ENCODE measurements around the gene SLC15A3. TPM values are rescaled to one million over a fixed set of nuclear protein-coding genes. Genes with fewer than 3 reads are reported as not detected.

SLC15A3 gene
- total RNA-seq, 1 donor from 2014 or later: 6.2 TPM

DNA sequence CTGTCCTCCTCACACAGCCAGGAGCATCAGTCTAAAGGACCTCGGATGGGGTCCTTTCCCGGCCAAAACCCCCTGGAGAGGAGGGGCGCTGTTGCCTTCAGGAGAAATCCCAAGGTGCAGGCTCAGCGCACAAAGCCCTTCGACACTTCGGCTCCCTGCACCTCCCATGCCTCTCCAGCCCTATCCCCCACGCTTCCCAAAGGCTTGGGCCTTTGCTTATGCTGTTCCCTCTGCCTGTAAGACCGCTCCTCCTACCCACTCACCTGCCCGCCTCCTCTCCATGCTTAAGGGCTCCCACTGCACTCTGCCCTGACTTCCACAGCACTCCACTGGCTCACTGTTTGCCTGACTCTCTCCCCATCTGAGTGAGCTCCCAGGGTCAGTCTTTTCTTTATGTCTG, 13.5 kb downstream of the SLC15A3 start:
- no peak overlapping the region for H3K27ac Mint-ChIP-seq
- no peak overlapping the region for H3K4me3 Mint-ChIP-seq (ENCODE audit: low read depth)

DNA sequence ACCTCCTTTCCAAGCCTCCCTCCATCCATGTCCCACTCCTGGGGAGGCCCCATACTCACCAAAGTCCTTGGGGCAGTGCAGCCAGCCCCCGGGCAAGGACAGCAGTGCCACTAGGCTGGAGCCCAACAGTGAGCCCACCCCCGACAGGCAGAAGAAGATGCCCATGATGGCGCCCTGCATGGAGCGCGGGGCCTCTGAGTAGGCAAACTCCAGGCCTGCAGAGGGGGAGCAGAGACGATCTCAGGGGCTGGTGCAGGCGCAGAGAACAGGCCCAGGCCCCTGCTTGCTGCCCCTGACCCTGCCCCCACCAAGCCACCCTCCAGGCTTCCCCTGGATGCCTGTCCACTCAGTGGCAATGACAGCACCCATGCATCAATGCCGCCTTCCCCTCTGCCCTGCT, 14.2 kb downstream of the SLC15A3 start:
- H3K27me3 Mint-ChIP-seq: no peaks in the 10 kb centered on the region
- TF ChIP-seq, protein P1, sequence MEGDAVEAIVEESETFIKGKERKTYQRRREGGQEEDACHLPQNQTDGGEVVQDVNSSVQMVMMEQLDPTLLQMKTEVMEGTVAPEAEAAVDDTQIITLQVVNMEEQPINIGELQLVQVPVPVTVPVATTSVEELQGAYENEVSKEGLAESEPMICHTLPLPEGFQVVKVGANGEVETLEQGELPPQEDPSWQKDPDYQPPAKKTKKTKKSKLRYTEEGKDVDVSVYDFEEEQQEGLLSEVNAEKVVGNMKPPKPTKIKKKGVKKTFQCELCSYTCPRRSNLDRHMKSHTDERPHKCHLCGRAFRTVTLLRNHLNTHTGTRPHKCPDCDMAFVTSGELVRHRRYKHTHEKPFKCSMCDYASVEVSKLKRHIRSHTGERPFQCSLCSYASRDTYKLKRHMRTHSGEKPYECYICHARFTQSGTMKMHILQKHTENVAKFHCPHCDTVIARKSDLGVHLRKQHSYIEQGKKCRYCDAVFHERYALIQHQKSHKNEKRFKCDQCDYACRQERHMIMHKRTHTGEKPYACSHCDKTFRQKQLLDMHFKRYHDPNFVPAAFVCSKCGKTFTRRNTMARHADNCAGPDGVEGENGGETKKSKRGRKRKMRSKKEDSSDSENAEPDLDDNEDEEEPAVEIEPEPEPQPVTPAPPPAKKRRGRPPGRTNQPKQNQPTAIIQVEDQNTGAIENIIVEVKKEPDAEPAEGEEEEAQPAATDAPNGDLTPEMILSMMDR (IDR thresholded peaks at IDR 0.05; ENCODE audit: unreplicated experiment): no peak
- no peaks in the 10 kb centered on the region for H3K9me3 Mint-ChIP-seq (ENCODE audit: low read depth)
- peak overlapping the region; percentile 80 for H3K27ac Mint-ChIP-seq
- no peak for DNase-seq (ENCODE audit: low spot score, unreplicated experiment)
- no peak overlapping the region for H3K4me3 Mint-ChIP-seq (ENCODE audit: low read depth)
- peaks cover 9% of the 10 kb centered on the region for H3K36me3 Mint-ChIP-seq (ENCODE audit: insufficient read depth)
- H3K4me1 Mint-ChIP-seq (ENCODE audit: low read depth): peaks cover 7% of the 10 kb centered on the region

More for the DNA sequence above, 13.5 kb downstream of the SLC15A3 start:
- TF ChIP-seq, protein P1 (IDR thresholded peaks at IDR 0.05; ENCODE audit: unreplicated experiment): no peak
- no peaks in the 10 kb centered on the region for H3K9me3 Mint-ChIP-seq (ENCODE audit: low read depth)
- H3K36me3 Mint-ChIP-seq (ENCODE audit: insufficient read depth): peaks cover 9% of the 10 kb centered on the region
- H3K4me1 Mint-ChIP-seq (ENCODE audit: low read depth): peaks cover 9% of the 10 kb centered on the region
- H3K27me3 Mint-ChIP-seq: no peaks in the 10 kb centered on the region
- no peak for DNase-seq (ENCODE audit: low spot score, unreplicated experiment)

DNA sequence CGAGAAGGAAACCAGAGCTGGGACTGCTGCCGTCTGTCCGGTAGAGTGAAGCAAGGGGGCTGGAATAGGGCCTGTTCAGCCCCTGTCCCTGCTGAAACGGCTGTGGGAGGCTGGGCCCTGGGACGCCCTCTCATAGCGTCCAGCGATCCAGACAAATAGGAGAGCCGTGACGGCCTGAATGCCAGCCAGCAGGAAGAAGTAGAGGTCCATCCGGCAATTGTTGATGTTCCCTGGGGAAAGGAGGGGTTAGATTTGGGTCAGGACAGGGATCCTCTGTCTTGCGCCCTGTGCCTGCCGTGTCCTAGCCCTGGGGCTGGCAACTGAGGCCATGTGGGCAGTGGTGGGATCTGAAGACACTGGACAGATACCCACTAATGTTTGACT, 14.8 kb downstream of the SLC15A3 start:
- Mint-ChIP-seq H3K36me3 (ENCODE audit: insufficient read depth) (peaks cover 9% of the 10 kb centered on the region), H3K9me3 (ENCODE audit: low read depth) (no peaks in the 10 kb centered on the region), H3K4me1 (ENCODE audit: low read depth) (peaks cover 4% of the 10 kb centered on the region), H3K4me3 (ENCODE audit: low read depth) (no peak overlapping the region), H3K27ac (no peak overlapping the region), H3K27me3 (no peaks in the 10 kb centered on the region)
- no peak for DNase-seq (ENCODE audit: low spot score, unreplicated experiment)
- TF ChIP-seq, protein P1 (IDR thresholded peaks at IDR 0.05; ENCODE audit: unreplicated experiment): no peak

DNA sequence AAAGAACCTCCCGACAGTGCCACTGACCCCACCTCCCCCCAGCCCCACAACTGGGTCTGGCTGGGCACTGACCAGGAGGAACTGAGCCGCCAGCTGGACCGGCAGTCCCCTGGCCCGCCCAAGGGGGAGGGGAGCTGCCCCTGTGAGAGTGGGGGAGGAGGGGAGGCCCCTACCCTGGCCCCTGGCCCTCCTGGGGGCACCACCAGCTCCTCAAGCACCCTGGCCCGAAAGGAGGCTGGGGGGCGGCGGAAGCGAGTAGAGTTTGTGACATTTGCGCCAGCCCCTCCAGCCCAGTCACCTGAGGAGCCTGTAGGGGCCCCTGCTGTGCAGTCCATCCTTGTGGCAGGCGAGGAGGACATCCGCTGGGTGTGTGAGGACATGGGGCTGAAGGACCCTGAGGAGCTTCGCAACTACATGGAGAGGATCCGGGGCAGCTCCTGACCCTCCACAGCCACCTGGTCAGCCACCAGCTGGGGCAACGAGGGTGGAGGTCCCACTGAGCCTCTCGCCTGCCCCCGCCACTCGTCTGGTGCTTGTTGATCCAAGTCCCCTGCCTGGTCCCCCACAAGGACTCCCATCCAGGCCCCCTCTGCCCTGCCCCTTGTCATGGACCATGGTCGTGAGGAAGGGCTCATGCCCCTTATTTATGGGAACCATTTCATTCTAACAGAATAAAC, 15.4 kb downstream of the SLC15A3 start:
- Mint-ChIP-seq H3K27me3 (no peaks in the 10 kb centered on the region), H3K4me1 (ENCODE audit: low read depth) (peaks cover 3% of the 10 kb centered on the region), H3K27ac (no peak overlapping the region), H3K9me3 (ENCODE audit: low read depth) (no peaks in the 10 kb centered on the region), H3K36me3 (ENCODE audit: insufficient read depth) (peaks cover 9% of the 10 kb centered on the region), H3K4me3 (ENCODE audit: low read depth) (no peak overlapping the region)
- DNase-seq (ENCODE audit: low spot score, unreplicated experiment): no peak
- TF ChIP-seq, protein P1 (IDR thresholded peaks at IDR 0.05; ENCODE audit: unreplicated experiment): no peak

DNA sequence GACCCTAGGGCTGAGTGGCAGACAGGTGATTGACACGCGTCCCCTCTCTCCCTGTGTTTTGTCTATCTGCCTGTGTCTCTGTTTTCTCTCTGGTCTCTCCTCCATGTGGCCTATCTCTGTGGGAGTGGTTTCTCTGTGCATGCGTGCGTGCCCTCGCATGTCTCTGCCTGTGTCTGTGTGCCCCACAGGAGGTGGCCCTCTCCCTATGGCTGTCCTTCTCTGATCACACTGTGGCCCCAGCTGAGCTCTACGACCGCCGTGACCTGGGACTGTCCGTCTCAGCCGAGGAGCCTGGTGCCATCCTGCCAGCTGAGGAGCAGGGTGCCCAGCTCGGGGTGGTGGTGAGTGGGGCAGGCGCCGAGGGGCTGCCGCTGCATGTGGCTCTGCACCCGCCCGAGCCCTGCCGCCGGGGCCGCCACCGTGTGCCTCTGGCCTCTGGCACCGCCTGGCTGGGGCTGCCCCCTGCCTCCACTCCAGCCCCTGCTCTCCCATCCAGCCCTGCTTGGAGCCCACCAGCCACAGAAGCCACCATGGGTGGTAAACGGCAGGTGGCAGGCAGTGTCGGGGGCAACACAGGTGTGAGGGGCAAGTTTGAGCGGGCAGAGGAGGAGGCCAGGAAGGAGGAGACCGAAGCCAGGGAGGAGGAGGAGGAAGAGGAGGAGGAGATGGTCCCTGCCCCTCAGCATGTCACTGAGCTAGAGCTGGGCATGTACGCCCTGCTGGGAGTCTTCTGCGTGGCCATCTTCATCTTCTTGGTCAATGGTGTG, 16.1 kb downstream of the SLC15A3 start:
- H3K4me3 Mint-ChIP-seq (ENCODE audit: low read depth): no peak overlapping the region

More for the DNA sequence above, 16.1 kb downstream of the SLC15A3 start:
- Mint-ChIP-seq H3K27me3 (no peaks in the 10 kb centered on the region), H3K27ac (no peak overlapping the region), H3K4me1 (ENCODE audit: low read depth) (peaks cover 3% of the 10 kb centered on the region), H3K9me3 (ENCODE audit: low read depth) (no peaks in the 10 kb centered on the region), H3K36me3 (ENCODE audit: insufficient read depth) (peaks cover 9% of the 10 kb centered on the region)
- no peak for DNase-seq (ENCODE audit: low spot score, unreplicated experiment)
- TF ChIP-seq, protein P1 (IDR thresholded peaks at IDR 0.05; ENCODE audit: unreplicated experiment): no peak
